Effector memory CD4-positive, alpha-beta T cell (primary cell): Measurements from ENCODE around the gene CDH4.

Experiments used
- DNase-seq, 3 donors: peaks; one replicate each; pipeline ENCODE4 v3.0.0-alpha.2; 2020
- H3K27ac ChIP-seq: 2 replicates; pipeline ENCODE4 v1.7.0; 2013; ENCODE audit warnings: mild to moderate bottlenecking, low read length, moderate library complexity; ENCODE audit not compliant: insufficient read depth, poor library complexity, severe bottlenecking
- H3K27me3 ChIP-seq: replicated peaks from 2 replicates; pipeline ENCODE4 v1.7.0; 2013; ENCODE audit warnings: mild to moderate bottlenecking, low read length; ENCODE audit not compliant: insufficient read depth, control insufficient read depth, poor library complexity, severe bottlenecking
- H3K36me3 ChIP-seq: 2 replicates; pipeline ENCODE4 v1.7.0; 2013; ENCODE audit warnings: mild to moderate bottlenecking, low read length, moderate library complexity; ENCODE audit not compliant: control insufficient read depth, insufficient read depth
- H3K4me1 ChIP-seq: 2 replicates; pipeline ENCODE4 v1.7.0; 2013; ENCODE audit warnings: low read length, mild to moderate bottlenecking; ENCODE audit not compliant: control insufficient read depth, insufficient read depth, poor library complexity, severe bottlenecking
- H3K4me3 ChIP-seq: 2 replicates; pipeline ENCODE4 v1.7.0; 2013; ENCODE audit warnings: low read length, low read depth, mild to moderate bottlenecking; ENCODE audit not compliant: insufficient read depth, poor library complexity, severe bottlenecking
- H3K9me3 ChIP-seq: 2 replicates; pipeline ENCODE4 v1.7.0; 2013; ENCODE audit warnings: mild to moderate bottlenecking, low read length, moderate library complexity; ENCODE audit not compliant: control insufficient read depth

The CDH4 gene

DNA sequence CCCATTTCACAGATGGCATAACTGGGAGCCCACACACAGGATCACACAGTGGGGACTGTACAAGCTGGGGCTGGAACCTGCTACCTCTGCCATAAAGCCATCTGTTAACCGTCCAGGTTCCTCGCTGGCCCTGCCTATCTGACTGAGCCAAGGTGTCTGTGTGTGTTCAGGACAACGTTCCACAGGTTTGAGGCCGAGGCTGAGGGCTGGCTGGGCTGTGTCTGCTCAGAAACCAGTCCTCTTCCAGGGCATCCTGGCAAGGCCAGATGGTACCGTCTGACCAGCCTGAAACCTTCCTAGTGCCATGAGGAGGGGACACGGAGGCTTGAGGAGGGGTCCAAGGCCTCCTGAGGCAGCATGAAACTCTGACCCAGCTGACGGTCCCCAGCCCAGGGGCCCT, 663.0 kb downstream of the CDH4 start:
- no peak overlapping the region for H3K27ac ChIP-seq
- no peak for DNase-seq
- H3K4me3 ChIP-seq: no peak overlapping the region
- no peaks in the 10 kb centered on the region for H3K9me3 ChIP-seq
- no peaks in the 10 kb centered on the region for H3K36me3 ChIP-seq
- no peaks in the 10 kb centered on the region for H3K4me1 ChIP-seq
- no peaks in the 10 kb centered on the region for H3K27me3 ChIP-seq

DNA sequence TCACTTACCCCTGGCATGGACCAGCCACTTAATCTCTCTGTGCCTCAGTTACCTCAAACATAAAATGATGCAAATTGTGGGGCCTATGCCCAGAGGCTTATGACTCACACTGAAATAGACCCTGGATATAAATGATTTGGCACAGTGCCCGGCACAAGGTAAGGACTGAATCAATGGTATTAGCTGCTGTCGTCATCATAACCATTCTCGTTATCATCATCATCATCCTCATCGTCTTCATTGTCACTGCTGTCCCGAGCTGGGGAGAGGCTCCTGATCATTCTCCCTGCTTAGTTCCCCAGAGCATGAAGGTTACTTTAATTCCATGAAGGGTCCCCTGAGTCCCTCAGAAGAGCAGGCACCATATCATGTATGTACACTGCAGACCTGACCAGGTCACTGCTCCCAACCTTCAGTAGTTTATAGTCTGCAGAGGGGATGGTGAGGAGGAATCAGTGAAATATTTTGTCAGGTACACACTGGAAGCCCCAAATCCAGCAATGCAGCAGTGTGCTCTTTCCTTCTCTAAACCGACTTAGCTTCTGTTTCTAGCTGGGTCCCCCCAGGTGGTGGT, 664.3 kb downstream of the CDH4 start:
- no peaks in the 10 kb centered on the region for H3K4me1 ChIP-seq
- H3K27me3 ChIP-seq: no peaks in the 10 kb centered on the region
- no peak overlapping the region for H3K4me3 ChIP-seq
- H3K36me3 ChIP-seq: no peaks in the 10 kb centered on the region
- no peak for DNase-seq
- no peak overlapping the region for H3K27ac ChIP-seq
- H3K9me3 ChIP-seq: no peaks in the 10 kb centered on the region

DNA sequence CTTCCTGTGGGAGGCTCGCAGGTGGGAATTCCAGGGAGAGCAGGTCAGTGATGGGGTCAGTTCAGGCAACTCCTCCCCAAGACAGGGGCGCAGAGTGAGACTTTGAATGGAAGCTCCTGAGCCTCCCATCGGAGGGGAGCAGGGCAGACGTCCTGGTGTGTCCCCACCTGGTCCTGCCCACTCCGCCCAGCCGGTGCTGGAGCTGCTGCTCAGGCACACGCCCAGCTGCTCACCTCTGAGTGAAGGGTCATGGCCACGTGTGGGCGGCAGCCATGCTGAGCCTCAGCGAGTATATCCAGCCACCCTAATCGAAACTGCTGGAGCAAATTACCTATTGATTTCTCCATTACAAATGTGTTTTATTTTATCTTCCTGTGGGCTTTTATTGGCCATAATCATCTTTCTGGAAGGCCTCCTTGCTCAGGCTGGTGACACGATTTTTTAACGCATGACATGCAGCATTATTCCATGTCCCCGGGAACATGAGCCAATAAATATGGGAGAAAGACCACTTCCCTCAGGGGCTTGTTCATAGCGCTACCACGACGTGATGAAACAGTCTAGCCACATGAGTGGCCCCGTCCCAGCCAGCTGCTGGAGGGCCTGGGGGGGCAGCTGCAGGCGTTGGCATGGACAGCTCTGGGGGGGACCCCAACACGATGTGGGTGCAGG, 665.5 kb downstream of the CDH4 start:
- no peaks in the 10 kb centered on the region for H3K9me3 ChIP-seq
- no peak overlapping the region for H3K27ac ChIP-seq
- no peak overlapping the region for H3K4me3 ChIP-seq
- no peaks in the 10 kb centered on the region for H3K4me1 ChIP-seq
- H3K36me3 ChIP-seq: no peaks in the 10 kb centered on the region
- no peaks in the 10 kb centered on the region for H3K27me3 ChIP-seq
- no peak for DNase-seq

DNA sequence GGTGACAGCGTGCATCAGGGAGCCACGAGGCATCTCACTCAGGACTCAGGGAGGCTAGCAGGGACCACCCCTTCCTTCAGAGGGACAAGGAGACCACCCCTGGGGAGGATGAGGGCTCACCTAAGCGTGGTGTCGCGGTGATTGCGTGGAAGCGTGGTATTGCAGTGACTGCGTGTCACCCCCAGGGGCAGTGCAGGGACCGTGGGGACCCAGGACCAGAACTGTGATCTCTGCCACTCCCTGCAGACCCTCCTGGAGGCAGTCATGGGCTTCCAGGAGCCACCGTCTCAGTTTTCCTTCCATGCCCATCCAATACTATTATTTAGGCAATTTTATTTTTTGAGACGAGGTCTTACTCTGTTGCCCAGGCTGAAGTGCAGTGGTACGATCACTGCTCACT, 666.5 kb downstream of the CDH4 start:
- Histone ChIP-seq H3K36me3 (no peaks in the 10 kb centered on the region), H3K4me1 (no peaks in the 10 kb centered on the region), H3K4me3 (no peak overlapping the region), H3K27me3 (no peaks in the 10 kb centered on the region), H3K9me3 (no peaks in the 10 kb centered on the region), H3K27ac (no peak overlapping the region)
- DNase-seq: no peak

DNA sequence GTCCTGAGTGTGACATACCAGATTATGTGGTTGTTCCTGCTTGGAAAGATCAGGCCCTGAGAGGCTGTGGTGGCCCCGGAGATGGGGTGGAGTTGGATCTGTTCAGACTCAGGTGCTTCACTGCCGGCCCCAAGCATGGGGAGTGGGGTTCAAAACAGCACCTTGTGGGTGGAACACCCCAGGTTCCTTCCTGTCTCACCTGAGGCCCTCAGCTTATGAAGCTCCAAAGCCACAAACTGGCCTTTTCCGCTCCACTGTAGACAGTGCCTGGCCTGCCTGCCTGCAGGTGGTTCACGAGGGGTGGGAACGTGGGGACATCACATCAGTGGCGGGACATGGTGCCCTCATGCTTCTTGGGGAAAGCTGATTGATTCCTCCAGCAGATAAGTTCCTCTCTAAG, 667.2 kb downstream of the CDH4 start:
- DNase-seq: no peak
- Histone ChIP-seq H3K4me1 (no peaks in the 10 kb centered on the region), H3K27me3 (no peaks in the 10 kb centered on the region), H3K4me3 (no peak overlapping the region), H3K27ac (no peak overlapping the region), H3K9me3 (no peaks in the 10 kb centered on the region), H3K36me3 (no peaks in the 10 kb centered on the region)

DNA sequence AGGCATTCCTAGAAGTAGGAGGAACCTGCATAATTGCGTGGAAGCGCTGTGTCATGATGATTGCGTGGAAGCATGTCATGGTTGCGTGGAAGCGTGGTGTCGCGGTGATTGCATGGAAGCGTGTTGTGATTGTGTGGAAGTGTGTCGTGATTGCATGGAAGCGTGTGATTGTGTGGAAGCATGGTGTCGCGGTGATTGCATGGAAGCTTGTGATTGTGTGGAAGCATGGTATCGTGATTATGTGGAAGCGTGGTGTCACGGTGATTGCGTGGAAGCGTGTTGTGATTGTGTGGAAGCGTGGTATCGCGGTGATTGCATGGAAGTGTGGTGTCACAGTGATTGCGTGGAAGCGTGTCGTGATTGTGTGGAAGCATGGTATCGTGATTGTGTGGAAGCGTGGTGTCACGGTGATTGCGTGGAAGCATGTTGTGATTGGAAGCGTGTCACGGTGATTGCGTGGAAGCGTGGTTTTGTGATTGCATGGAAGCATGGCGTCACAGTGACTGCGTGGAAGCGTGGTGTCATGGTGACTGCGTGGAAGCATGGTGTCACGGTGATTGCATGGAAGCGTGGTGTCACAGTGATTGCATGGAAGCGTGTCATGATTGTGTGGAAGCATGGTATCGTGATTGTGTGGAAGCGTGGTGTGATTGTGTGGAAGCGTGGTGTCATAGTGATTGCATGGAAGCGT, 667.8 kb downstream of the CDH4 start:
- DNase-seq: no peak
- Histone ChIP-seq H3K27ac (no peak overlapping the region), H3K36me3 (no peaks in the 10 kb centered on the region), H3K9me3 (no peaks in the 10 kb centered on the region), H3K27me3 (no peaks in the 10 kb centered on the region), H3K4me1 (no peaks in the 10 kb centered on the region), H3K4me3 (no peak overlapping the region)

DNA sequence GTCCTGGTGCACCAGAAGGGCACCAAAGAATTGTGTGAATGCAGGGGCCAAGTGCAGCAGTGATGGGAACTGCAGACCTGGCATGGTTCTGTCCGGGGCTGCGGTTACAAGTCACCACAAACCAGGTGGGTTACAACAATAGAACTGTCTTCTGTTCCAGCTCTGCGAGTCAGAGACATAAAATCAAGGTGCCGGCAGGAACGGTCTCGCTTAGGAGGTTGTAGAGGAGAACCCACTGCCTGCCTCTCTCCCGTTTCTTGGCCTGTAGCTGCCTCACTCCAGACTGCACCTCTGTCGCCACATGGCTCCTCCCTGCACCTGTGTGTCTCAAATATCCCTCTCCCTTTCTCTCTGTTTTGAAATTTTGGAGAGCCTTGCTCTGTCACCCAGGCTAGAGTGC, 670.4 kb downstream of the CDH4 start:
- no peaks in the 10 kb centered on the region for H3K9me3 ChIP-seq
- no peak for DNase-seq
- no peak overlapping the region for H3K4me3 ChIP-seq
- no peak overlapping the region for H3K27ac ChIP-seq
- H3K27me3 ChIP-seq: no peaks in the 10 kb centered on the region
- H3K4me1 ChIP-seq: no peaks in the 10 kb centered on the region
- H3K36me3 ChIP-seq: no peaks in the 10 kb centered on the region

DNA sequence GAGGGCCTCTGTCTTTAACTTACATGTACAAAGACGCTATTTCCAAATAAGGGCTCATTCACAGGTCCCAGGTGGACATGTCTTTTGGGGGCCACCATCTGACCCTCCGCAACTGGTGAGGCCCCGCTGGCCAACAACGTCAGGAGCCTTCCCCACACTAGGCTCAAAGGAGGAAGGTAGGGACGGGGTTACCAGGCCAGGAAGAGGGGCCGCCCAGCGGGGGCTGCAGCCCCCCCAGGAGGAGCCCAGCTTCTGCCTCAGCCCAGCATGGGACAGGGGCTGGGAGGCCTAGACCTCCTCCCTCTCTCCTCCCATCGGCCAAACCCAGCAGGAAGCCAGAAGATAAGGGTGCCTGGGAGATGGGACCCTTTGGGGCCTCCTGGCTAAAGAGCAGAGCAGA, 670.9 kb downstream of the CDH4 start:
- H3K27me3 ChIP-seq: no peaks in the 10 kb centered on the region
- no peaks in the 10 kb centered on the region for H3K36me3 ChIP-seq
- H3K27ac ChIP-seq: no peak overlapping the region
- no peak overlapping the region for H3K4me3 ChIP-seq
- no peak for DNase-seq
- no peaks in the 10 kb centered on the region for H3K9me3 ChIP-seq
- no peaks in the 10 kb centered on the region for H3K4me1 ChIP-seq

DNA sequence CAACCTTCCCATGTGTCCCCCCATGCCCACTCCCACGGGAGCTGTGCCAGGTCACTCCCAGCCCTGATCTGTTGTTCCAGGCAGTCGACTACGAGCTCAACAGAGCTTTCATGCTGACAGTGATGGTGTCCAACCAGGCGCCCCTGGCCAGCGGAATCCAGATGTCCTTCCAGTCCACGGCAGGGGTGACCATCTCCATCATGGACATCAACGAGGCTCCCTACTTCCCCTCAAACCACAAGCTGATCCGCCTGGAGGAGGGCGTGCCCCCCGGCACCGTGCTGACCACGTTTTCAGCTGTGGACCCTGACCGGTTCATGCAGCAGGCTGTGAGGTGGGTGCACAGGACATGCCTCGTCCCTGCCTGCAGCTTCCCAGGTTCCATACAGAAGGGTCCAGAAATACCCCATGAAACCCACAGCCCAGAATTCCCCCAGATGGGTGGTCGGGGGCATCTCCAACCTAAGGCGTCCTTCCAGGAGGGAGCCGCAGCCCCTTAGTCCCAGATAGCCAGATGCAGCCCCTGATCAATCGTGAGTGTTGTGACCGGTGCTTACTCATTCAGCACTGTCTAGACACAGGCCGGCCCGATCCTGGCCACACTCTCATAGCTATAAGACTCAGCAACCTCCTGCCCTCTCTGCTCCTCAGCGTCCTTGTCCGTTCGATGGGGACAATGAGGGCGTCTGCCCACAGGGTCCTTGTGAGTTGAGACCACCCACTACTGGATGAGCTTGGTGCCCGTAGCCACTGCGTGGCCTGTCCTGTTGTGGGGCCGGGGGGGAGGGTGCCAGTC, 671.5 kb downstream of the CDH4 start:
- H3K27me3 ChIP-seq: no peaks in the 10 kb centered on the region
- H3K36me3 ChIP-seq: no peaks in the 10 kb centered on the region
- H3K9me3 ChIP-seq: no peaks in the 10 kb centered on the region

More for the DNA sequence above, 671.5 kb downstream of the CDH4 start:
- no peak overlapping the region for H3K27ac ChIP-seq
- no peak for DNase-seq
- H3K4me3 ChIP-seq: no peak overlapping the region
- H3K4me1 ChIP-seq: no peaks in the 10 kb centered on the region
